ENCODE data around the gene CASTOR1.
A peak's percentile ranks its signal among the peaks of the same experiment; 100 is the strongest.

Gene CASTOR1

DNA sequence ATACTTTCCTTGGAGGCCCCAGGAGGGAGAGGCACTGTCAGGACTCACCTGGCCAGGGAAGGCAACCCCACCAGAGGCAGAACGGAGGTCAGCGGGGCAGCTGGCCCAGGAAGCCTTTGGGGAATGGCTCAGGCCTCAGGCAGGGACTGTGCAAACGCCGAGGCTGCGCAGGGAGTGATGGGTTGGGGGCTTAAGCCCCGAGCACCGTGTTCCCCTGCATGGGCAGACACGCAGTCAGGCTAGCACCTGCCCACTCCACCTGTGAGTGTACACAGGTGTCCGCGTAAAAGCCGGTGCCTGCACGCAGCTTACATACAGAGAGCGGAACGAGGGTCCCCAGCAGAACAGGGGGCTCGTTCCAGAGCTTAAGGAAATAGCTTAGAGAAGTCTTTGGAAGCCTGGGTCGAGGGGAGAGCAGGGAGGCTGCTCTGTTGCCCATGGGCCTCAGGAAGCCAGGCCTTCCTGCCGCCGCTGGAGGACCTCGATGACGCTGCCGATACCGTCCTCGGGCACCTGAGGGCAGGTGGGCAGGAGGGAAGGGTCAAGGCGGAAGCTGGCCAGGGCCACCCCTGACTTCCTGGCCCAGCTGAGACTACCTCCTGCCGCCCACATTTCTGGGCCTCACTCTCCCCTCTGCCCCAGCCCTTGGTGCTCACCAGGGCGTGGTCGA, 4.0 kb downstream of the CASTOR1 start:
- no peak for DNase-seq (ENCODE audit: low read depth in 2 of 2)
- H3K4me3 ChIP-seq (replicated peaks in 1 of 2; ENCODE audit: low read depth in 2 of 2, low read length in 2 of 2): no peak overlapping the region
- TF ChIP-seq, protein P1, sequence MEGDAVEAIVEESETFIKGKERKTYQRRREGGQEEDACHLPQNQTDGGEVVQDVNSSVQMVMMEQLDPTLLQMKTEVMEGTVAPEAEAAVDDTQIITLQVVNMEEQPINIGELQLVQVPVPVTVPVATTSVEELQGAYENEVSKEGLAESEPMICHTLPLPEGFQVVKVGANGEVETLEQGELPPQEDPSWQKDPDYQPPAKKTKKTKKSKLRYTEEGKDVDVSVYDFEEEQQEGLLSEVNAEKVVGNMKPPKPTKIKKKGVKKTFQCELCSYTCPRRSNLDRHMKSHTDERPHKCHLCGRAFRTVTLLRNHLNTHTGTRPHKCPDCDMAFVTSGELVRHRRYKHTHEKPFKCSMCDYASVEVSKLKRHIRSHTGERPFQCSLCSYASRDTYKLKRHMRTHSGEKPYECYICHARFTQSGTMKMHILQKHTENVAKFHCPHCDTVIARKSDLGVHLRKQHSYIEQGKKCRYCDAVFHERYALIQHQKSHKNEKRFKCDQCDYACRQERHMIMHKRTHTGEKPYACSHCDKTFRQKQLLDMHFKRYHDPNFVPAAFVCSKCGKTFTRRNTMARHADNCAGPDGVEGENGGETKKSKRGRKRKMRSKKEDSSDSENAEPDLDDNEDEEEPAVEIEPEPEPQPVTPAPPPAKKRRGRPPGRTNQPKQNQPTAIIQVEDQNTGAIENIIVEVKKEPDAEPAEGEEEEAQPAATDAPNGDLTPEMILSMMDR (IDR thresholded peaks at IDR 0.05; ENCODE audit: low read depth, low read length): no peak

DNA sequence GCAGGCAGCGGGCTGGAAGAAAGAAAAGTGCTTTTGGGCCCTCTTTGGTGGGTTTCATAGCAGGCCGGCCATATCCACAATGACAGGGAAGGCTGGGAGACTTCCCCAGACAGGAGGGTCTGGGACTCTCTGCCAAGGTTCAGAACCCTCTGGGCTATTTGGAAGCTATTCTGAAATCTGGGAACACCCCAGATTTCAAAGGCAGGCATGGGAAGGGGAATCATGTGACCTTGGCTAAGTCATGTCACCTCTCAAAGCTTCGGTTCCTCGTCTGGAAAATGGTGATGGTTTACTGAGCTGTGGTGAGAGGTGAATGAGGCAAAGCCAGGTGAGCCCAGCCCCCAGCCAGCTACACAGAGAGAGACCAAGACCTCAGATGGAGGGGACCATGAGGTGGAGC, 4.6 kb downstream of the CASTOR1 start:
- TF ChIP-seq, protein P1 (IDR thresholded peaks at IDR 0.05; ENCODE audit: low read depth, low read length): no peak
- DNase-seq (ENCODE audit: low read depth in 2 of 2): no peak
- H3K4me3 ChIP-seq (replicated peaks in 1 of 2; ENCODE audit: low read depth in 2 of 2, low read length in 2 of 2): no peak overlapping the region

DNA sequence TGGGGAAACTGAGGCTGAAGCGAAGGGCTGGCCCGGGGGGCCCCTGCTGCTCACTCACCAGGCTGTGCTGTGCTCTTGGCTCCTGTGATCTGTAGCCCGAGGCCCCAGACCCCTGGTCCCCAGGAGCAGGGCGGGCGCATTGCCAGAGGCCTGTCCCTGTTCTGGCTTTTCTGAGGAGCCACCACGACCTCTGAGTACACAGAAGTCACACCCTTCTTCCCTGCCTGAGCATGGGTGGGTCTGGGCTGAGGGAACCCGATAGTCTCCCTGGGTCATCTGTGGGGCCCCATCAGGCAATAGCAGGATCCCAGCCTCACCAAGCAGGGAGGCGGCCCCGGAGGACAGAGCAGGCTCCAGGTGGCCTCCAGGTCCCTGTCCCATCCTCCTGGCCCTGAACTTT, 5.1 kb downstream of the CASTOR1 start:
- TF ChIP-seq, protein P1 (IDR thresholded peaks at IDR 0.05; ENCODE audit: low read depth, low read length): no peak
- no peak overlapping the region for H3K4me3 ChIP-seq (replicated peaks in 1 of 2; ENCODE audit: low read depth in 2 of 2, low read length in 2 of 2)
- no peak for DNase-seq (ENCODE audit: low read depth in 2 of 2)

DNA sequence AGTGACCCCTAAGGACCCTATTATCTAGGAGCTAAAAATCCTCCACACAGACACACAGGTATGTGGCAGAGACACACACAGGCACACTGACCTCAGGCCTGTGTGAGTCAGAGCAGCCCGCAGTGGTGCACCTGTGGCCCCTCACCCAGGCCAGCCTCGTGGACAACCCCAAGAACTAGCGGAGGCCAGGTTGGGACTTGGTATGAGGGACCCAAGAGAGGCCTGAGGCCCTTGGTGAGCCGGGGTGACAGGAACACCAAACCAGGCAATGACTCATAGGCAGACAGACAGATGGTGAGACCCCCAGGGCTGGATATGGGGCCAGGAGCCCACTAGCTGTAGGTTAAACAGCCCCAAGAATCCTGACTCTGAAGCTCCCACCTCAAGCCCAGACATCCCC, 6.0 kb downstream of the CASTOR1 start:
- no peak for DNase-seq (ENCODE audit: low read depth in 2 of 2)
- H3K4me3 ChIP-seq (replicated peaks in 1 of 2; ENCODE audit: low read depth in 2 of 2, low read length in 2 of 2): no peak overlapping the region
- TF ChIP-seq, protein P1 (IDR thresholded peaks at IDR 0.05; ENCODE audit: low read depth, low read length): no peak

DNA sequence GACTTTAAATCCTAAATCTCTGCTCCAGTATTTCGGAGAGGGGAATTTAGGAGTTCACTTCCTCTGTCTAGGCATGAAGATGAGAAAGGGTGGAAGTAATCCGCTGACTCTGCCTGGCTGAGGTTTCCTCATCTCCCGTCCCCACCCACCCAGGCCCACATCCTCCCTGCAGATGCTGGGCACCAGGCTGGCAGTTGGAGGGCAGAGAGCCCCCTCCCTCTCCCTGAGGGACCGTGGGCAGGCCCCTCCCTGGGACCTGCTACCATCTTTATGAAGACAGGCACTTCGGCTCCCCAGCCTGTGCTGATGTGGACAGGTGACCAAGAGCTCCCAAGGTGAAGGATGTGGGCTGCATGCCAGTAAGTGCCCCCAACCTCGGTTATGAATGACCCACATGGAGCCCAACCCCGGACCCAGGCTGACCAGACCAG, 6.7 kb downstream of the CASTOR1 start:
- no peak for DNase-seq (ENCODE audit: low read depth in 2 of 2)
- TF ChIP-seq, protein P1 (IDR thresholded peaks at IDR 0.05; ENCODE audit: low read depth, low read length): no peak
- H3K4me3 ChIP-seq (replicated peaks in 1 of 2; ENCODE audit: low read depth in 2 of 2, low read length in 2 of 2): no peak overlapping the region

DNA sequence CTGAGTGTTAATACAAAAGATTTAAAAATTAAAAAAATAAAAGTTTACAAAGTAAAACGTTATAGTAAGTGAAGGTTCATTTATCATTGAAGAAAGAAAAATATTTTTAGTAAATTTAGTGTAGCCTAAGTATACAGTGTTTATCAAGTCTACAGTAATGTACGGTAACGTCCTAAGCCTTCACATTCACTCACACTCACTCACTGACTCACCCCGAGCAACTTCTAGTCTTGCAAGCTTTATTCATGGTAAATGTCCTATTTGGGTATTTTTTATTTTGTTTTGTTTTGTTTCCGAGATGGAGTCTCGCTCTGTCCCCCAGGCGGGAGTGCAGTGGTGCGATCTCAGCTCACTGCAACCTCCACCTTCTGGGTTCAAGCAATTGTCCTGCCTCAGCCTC, 8.8 kb downstream of the CASTOR1 start:
- H3K4me3 ChIP-seq (replicated peaks in 1 of 2; ENCODE audit: low read depth in 2 of 2, low read length in 2 of 2): no peak overlapping the region
- peak in 1 of 2 donors; percentile 56 for DNase-seq (ENCODE audit: low read depth in 2 of 2)
- TF ChIP-seq, protein P1 (IDR thresholded peaks at IDR 0.05; ENCODE audit: low read depth, low read length): no peak

DNA sequence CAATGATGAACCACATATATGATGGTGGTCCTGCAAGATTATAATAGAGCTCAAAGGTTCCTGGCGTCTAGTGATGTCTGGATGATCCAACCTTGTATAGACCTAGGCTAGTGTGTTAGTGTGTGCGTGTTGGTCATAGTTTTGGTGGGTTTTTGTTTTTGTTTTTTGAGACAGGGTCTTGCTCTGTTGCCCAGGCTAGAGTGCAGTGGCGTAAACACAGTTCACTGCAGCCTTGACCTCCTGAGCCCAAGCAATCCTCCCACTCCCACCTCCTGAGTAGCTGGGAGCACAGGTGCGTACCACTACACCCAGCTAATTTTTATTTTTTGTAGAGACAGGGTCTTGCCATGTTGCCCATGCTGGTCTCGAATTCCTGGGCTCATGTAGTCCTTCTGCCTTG, 9.4 kb downstream of the CASTOR1 start:
- TF ChIP-seq, protein P1 (IDR thresholded peaks at IDR 0.05; ENCODE audit: low read depth, low read length): no peak
- H3K4me3 ChIP-seq (replicated peaks in 1 of 2; ENCODE audit: low read depth in 2 of 2, low read length in 2 of 2): no peak overlapping the region
- no peak for DNase-seq (ENCODE audit: low read depth in 2 of 2)

Measured in cardiac fibroblast (primary cell).